Neural cell (in vitro differentiated cells): ENCODE data around the gene STRIP1. TPM values are rescaled to one million over a fixed set of nuclear protein-coding genes. Genes with fewer than 3 reads are reported as not detected.

Experiments used
- H2AFZ ChIP-seq: fragments of 200-600, 300-800 bp; sonication (generic), shearing (Covaris generic); 2 replicates; pipeline ENCODE4 v1.6.0; 2014; ENCODE audit warnings: low read depth, mild to moderate bottlenecking, antibody characterized with exemption, low read length, moderate library complexity
- H3F3A ChIP-seq: fragments of 200-600 bp; shearing (Covaris generic); 2 replicates; pipeline ENCODE4 v1.6.1; 2016; ENCODE audit warnings: mild to moderate bottlenecking, moderate library complexity, mixed read lengths, antibody characterized with exemption, low read length; ENCODE audit not compliant: insufficient read depth, poor library complexity, severe bottlenecking
- H3K27ac ChIP-seq: fragments of 200-600, 300-800 bp; sonication (generic), shearing (Covaris generic); 2 replicates; pipeline ENCODE4 v1.5.1; 2014; ENCODE audit warnings: mild to moderate bottlenecking, low read length, moderate library complexity
- H3K27me3 ChIP-seq: fragments of 300-800, 200-600 bp; sonication (generic), shearing (Covaris generic); 2 replicates; pipeline ENCODE4 v1.6.0; 2014; ENCODE audit warnings: mild to moderate bottlenecking, low read depth, low read length, moderate library complexity; ENCODE audit not compliant: insufficient read depth
- H3K36me3 ChIP-seq: fragments of 300-800, 200-600 bp; sonication (generic), shearing (Covaris generic); 2 replicates; pipeline ENCODE4 v1.5.1; 2014; ENCODE audit warnings: mild to moderate bottlenecking, antibody characterized with exemption, low read length, moderate library complexity; ENCODE audit not compliant: insufficient read depth
- H3K4me2 ChIP-seq: fragments of 300-800, 200-600 bp; sonication (generic), shearing (Covaris generic); 2 replicates; pipeline ENCODE4 v1.6.0; 2014; ENCODE audit warnings: mild to moderate bottlenecking, low read length
- H3K4me3 ChIP-seq: fragments of 300-800, 200-600 bp; sonication (generic), shearing (Covaris generic); 2 replicates; pipeline ENCODE4 v1.5.1; 2014; ENCODE audit warnings: mild to moderate bottlenecking, low read length, moderate library complexity
- H3K79me2 ChIP-seq: fragments of 200-600 bp; shearing (Covaris generic); replicated peaks from 2 replicates; pipeline ENCODE4 v1.6.0; 2014; ENCODE audit warnings: mild to moderate bottlenecking, low read length, moderate library complexity; ENCODE audit not compliant: insufficient read depth
- H3K9ac ChIP-seq: fragments of 300-800, 200-600 bp; sonication (generic), shearing (Covaris generic); 2 replicates; pipeline ENCODE4 v1.6.1; 2016; ENCODE audit warnings: mild to moderate bottlenecking, low read length, mixed read lengths
- H3K9me2 ChIP-seq: fragments of 200-600 bp; shearing (Covaris generic); 2 replicates; pipeline ENCODE4 v1.6.1; 2016; ENCODE audit warnings: mild to moderate bottlenecking, low read length, mixed read lengths; ENCODE audit not compliant: insufficient read depth
- H3K9me3 ChIP-seq: fragments of 200-600, 300-800 bp; sonication (generic), shearing (Covaris generic); 2 replicates; pipeline ENCODE4 v1.6.1; 2016; ENCODE audit warnings: mild to moderate bottlenecking, mixed run types, low read length, moderate library complexity, mixed read lengths
- H4K20me1 ChIP-seq: fragments of 200-600 bp; shearing (Covaris generic); 2 replicates; pipeline ENCODE4 v1.6.1; 2016; ENCODE audit warnings: mild to moderate bottlenecking, mixed run types; ENCODE audit not compliant: insufficient read depth
- EP300 ChIP-seq: fragments of 450-650 bp; conservative IDR thresholded peaks from 2 replicates; pipeline ENCODE4 v1.6.1; 2014; ENCODE audit warnings: antibody characterized with exemption, mild to moderate bottlenecking, moderate library complexity; ENCODE audit not compliant: poor library complexity, severe bottlenecking
- EZH2 ChIP-seq: fragments of 200-600, 300-800 bp; shearing (Covaris generic), sonication (generic); IDR thresholded peaks from 2 replicates; pipeline ENCODE4 v1.6.1; 2014; ENCODE audit warnings: antibody characterized with exemption, low read length, borderline replicate concordance, mild to moderate bottlenecking; ENCODE audit not compliant: insufficient read depth, poor library complexity, severe bottlenecking
- MXI1 ChIP-seq: fragments of 450-650 bp; conservative IDR thresholded peaks from 2 replicates; pipeline ENCODE4 v1.6.1; 2014; ENCODE audit warnings: antibody characterized with exemption, mild to moderate bottlenecking; ENCODE audit not compliant: poor library complexity, severe bottlenecking
- POLR2AphosphoS5 ChIP-seq: IDR thresholded peaks from 2 replicates; pipeline ENCODE4 v1.6.1; 2012
- RAD21 ChIP-seq: fragments of 450-650 bp; conservative IDR thresholded peaks from 2 replicates; pipeline ENCODE4 v1.6.1; 2014; ENCODE audit warnings: antibody characterized with exemption, mild to moderate bottlenecking, moderate library complexity
- SMC3 ChIP-seq: fragments of 450-650 bp; conservative IDR thresholded peaks from 2 replicates; pipeline ENCODE4 v1.6.1; 2014; ENCODE audit warnings: antibody characterized with exemption, mild to moderate bottlenecking, moderate library complexity; ENCODE audit not compliant: poor library complexity
- TAF1 ChIP-seq: IDR thresholded peaks from 2 replicates; pipeline ENCODE4 v1.6.1; 2012; ENCODE audit warnings: low read depth
- polyA plus RNA-seq: library from polyadenylated mRNA; depleted of rRNA; stranded (reverse); fragments of >200 nt; gene quantifications from 2 replicates; pipeline ENCODE4 v1.2.3, GENCODE V29; 2014
- TF ChIP-seq, protein P1 (sequence below): IDR thresholded peaks from 2 replicates; pipeline ENCODE4 v1.6.1; 2012; ENCODE audit warnings: borderline replicate concordance
- TF ChIP-seq, protein P2 (sequence below): fragments of 450-650 bp; IDR thresholded peaks from 2 replicates; pipeline ENCODE4 v1.5.1; 2014; ENCODE audit warnings: antibody characterized with exemption, mild to moderate bottlenecking, moderate library complexity; ENCODE audit not compliant: poor library complexity, severe bottlenecking

The STRIP1 gene
- polyA plus RNA-seq, 1 donor from 2014 or later, result 178 TPM

DNA sequence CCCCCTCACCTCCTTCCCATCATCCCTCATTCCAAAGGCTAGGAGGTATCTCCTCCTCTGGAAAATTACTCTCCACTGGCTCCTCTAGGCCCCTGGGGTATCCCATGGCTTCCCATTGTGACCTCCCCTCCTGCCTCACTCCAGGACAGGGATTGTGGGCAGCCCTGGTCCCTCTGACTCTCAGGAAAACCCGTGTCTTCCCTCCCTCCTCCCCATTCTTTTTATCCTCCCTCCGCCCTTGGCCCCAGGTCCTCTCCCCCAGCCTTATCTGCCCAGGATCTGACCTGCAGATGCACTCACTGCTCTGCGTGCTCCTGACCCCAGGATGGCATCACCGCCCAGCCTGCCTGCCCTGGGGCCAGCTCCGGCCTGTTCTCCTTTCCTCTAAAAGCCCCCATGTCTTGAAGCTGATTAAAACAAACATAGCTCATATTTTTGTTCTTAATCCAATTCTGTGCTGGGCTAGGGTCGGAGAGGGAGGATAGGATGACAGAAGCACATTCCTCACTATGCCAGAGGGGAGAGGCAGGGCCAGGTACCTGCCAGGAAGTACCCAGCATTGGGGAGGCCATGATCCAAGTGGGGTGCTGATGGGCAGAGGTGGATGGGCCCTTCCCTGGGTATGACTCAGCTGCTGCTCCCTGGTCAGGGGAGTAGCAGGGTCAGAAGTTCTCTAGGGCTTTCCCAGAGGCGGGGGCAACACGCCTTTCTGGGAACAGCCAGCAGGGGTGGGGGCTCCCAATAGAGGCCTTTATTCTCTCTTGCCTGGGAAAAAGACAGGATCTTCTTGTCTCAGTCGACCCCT lies 64.0 kb downstream of the STRIP1 start:
- H4K20me1 ChIP-seq, result no peaks in the 10 kb centered on the region
- H3K4me2 ChIP-seq, result no peak overlapping the region
- no peaks in the 10 kb centered on the region for H3K36me3 ChIP-seq
- no peaks in the 10 kb centered on the region for H3K9me2 ChIP-seq
- H2AFZ ChIP-seq, result no peak overlapping the region
- H3F3A ChIP-seq, result no peaks in the 10 kb centered on the region
- H3K27ac ChIP-seq, result no peak overlapping the region
- H3K9me3 ChIP-seq, result no peaks in the 10 kb centered on the region
- no peak overlapping the region for H3K4me3 ChIP-seq
- TF ChIP-seq RAD21 (no peak), EZH2 (no peak), TAF1 (no peak), EP300 (no peak), SMC3 (no peak), POLR2AphosphoS5 (no peak), MXI1 (no peak)
- H3K9ac ChIP-seq, result no peak overlapping the region
- H3K79me2 ChIP-seq, result no peaks in the 10 kb centered on the region
- no peaks in the 10 kb centered on the region for H3K27me3 ChIP-seq

DNA sequence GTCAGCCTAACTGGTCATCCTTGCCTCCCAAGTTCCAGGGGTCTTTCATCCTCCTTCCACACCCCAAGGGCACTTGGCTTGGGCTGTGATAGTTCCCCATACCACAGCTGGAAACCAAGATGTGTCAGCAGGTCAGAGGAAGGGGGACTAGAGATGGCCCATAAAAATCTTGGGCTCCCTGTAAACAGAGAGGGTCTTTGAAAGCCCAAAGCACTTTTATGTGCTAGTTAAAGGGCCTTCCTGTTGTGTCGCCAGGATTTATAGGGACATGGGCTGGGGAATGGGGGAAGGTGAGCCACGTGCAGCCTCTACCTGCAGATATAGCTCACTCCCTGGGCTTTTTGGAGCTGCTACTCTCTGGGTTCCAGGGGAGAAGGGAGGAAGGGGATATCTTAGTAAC lies 65.9 kb downstream of the STRIP1 start:
- H3K9me3 ChIP-seq, result no peaks in the 10 kb centered on the region
- H3F3A ChIP-seq, result no peaks in the 10 kb centered on the region
- H3K4me3 ChIP-seq, result no peak overlapping the region
- no peaks in the 10 kb centered on the region for H3K79me2 ChIP-seq
- H3K27me3 ChIP-seq, result no peaks in the 10 kb centered on the region
- no peaks in the 10 kb centered on the region for H4K20me1 ChIP-seq
- TF ChIP-seq MXI1, result no peak
- TF ChIP-seq SMC3, result no peak
- no peak for TF ChIP-seq TAF1
- TF ChIP-seq, protein P1, sequence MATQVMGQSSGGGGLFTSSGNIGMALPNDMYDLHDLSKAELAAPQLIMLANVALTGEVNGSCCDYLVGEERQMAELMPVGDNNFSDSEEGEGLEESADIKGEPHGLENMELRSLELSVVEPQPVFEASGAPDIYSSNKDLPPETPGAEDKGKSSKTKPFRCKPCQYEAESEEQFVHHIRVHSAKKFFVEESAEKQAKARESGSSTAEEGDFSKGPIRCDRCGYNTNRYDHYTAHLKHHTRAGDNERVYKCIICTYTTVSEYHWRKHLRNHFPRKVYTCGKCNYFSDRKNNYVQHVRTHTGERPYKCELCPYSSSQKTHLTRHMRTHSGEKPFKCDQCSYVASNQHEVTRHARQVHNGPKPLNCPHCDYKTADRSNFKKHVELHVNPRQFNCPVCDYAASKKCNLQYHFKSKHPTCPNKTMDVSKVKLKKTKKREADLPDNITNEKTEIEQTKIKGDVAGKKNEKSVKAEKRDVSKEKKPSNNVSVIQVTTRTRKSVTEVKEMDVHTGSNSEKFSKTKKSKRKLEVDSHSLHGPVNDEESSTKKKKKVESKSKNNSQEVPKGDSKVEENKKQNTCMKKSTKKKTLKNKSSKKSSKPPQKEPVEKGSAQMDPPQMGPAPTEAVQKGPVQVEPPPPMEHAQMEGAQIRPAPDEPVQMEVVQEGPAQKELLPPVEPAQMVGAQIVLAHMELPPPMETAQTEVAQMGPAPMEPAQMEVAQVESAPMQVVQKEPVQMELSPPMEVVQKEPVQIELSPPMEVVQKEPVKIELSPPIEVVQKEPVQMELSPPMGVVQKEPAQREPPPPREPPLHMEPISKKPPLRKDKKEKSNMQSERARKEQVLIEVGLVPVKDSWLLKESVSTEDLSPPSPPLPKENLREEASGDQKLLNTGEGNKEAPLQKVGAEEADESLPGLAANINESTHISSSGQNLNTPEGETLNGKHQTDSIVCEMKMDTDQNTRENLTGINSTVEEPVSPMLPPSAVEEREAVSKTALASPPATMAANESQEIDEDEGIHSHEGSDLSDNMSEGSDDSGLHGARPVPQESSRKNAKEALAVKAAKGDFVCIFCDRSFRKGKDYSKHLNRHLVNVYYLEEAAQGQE, result no peak
- no peak for TF ChIP-seq RAD21
- TF ChIP-seq, protein P2, sequence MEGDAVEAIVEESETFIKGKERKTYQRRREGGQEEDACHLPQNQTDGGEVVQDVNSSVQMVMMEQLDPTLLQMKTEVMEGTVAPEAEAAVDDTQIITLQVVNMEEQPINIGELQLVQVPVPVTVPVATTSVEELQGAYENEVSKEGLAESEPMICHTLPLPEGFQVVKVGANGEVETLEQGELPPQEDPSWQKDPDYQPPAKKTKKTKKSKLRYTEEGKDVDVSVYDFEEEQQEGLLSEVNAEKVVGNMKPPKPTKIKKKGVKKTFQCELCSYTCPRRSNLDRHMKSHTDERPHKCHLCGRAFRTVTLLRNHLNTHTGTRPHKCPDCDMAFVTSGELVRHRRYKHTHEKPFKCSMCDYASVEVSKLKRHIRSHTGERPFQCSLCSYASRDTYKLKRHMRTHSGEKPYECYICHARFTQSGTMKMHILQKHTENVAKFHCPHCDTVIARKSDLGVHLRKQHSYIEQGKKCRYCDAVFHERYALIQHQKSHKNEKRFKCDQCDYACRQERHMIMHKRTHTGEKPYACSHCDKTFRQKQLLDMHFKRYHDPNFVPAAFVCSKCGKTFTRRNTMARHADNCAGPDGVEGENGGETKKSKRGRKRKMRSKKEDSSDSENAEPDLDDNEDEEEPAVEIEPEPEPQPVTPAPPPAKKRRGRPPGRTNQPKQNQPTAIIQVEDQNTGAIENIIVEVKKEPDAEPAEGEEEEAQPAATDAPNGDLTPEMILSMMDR, result no peak
- no peak for TF ChIP-seq EZH2
- H3K4me2 ChIP-seq, result no peak overlapping the region
- no peak overlapping the region for H3K27ac ChIP-seq
- no peaks in the 10 kb centered on the region for H3K9me2 ChIP-seq
- no peak overlapping the region for H3K9ac ChIP-seq
- H3K36me3 ChIP-seq, result no peaks in the 10 kb centered on the region
- no peak overlapping the region for H2AFZ ChIP-seq
